Measurements from ENCODE around the gene POLR2E. TPM values are rescaled to one million over a fixed set of nuclear protein-coding genes. Genes with fewer than 3 reads are reported as not detected.

POLR2E gene
- total RNA-seq, 2 experiments from 2014 or later: 120 to 133 TPM

GRCh38 chr19:1037621-1038064 lies 57.5 kb downstream of the POLR2E start:
- Mint-ChIP-seq H3K36me3 (ENCODE audit: low read depth) (peaks cover 54% of the 10 kb centered on the region), H3K4me3 (peak overlapping the region; percentile 99), H3K9me3 (no peaks in the 10 kb centered on the region), H3K27me3 (no peaks in the 10 kb centered on the region), H3K27ac (peak overlapping the region; percentile 91), H3K4me1 (peaks cover 70% of the 10 kb centered on the region)
- POLR2A ChIA-PET: interaction anchor here (1.0 kb wide), 1 partner anchor 9 kb away, joined by 3 read pairs; no protein-coding TSS in a partner anchor
- no peak for DNase-seq
- CTCF ChIA-PET: interaction anchor here (1.0 to 3.9 kb wide), 5 partner anchors 9 to 229 kb away, joined by 3 to 15 read pairs (median 4); partner anchors contain the start of gene CNN2

Other genes with a start within 250 kb of the POLR2E start
- not detected for gene ELANE, start 243.1 kb downstream of the POLR2E start, total RNA-seq
- gene CFD, start 235.7 kb downstream of the POLR2E start, total RNA-seq: 1 to 10 TPM; 1.5 to 1.6 TPM
- gene MED16, start 202.2 kb downstream of the POLR2E start, total RNA-seq: 10 to 100 TPM; 72.5 to 88.1 TPM
- not detected for gene RNU6-9, start 201.9 kb downstream of the POLR2E start, total RNA-seq
- gene R3HDM4, start 182.2 kb downstream of the POLR2E start, total RNA-seq: 100 to 1,000 TPM; 120 to 121 TPM
- 1 to 10 TPM in 1 of 2 experiments, under 1 TPM in 1; 0.72 to 1.1 TPM for gene KISS1R, start 178.0 kb downstream of the POLR2E start, total RNA-seq
- 10 to 100 TPM; 25.8 to 28.4 TPM for gene ARID3A, start 169.3 kb downstream of the POLR2E start, total RNA-seq
- 10 to 100 TPM; 39.2 to 49.2 TPM for gene WDR18, start 111.0 kb downstream of the POLR2E start, total RNA-seq
- gene GRIN3B, start 95.0 kb downstream of the POLR2E start, total RNA-seq: not detected
- gene TMEM259, start 74.3 kb downstream of the POLR2E start, total RNA-seq: 100 to 1,000 TPM; 183 to 195 TPM
- not detected for gene RNU6-2, start 73.9 kb downstream of the POLR2E start, total RNA-seq
- gene CNN2, start 68.8 kb downstream of the POLR2E start, total RNA-seq: 100 to 1,000 TPM; 558 to 580 TPM
- 10 to 100 TPM; 75.9 to 87.5 TPM for gene ABCA7, start 55.3 kb downstream of the POLR2E start, total RNA-seq
- gene ARHGAP45, start 28.2 kb downstream of the POLR2E start, total RNA-seq: 100 to 1,000 TPM; 487 to 570 TPM
- 100 to 1,000 TPM; 106 to 114 TPM for gene GPX4, start 8.6 kb upstream of the POLR2E start, total RNA-seq
- gene SBNO2, start 78.9 kb upstream of the POLR2E start, total RNA-seq: 10 to 100 TPM; 84.7 to 91.7 TPM
- 10 to 100 TPM; 71.7 to 82.0 TPM for gene STK11, start 110.4 kb upstream of the POLR2E start, total RNA-seq
- not detected for gene CBARP, start 142.6 kb upstream of the POLR2E start, total RNA-seq
- 100 to 1,000 TPM; 151 to 166 TPM for gene ATP5F1D, start 146.4 kb upstream of the POLR2E start, total RNA-seq
- gene MIDN, start 153.2 kb upstream of the POLR2E start, total RNA-seq: 10 to 100 TPM; 58.0 to 65.7 TPM
- 100 to 1,000 TPM; 169 to 224 TPM for gene CIRBP, start 174.0 kb upstream of the POLR2E start, total RNA-seq
- 10 to 100 TPM; 47.8 to 51.5 TPM for gene FAM174C, start 180.2 kb upstream of the POLR2E start, total RNA-seq
- not detected for gene EFNA2, start 190.5 kb upstream of the POLR2E start, total RNA-seq